ENCODE results near the gene LRMDA.

Gene LRMDA

DNA sequence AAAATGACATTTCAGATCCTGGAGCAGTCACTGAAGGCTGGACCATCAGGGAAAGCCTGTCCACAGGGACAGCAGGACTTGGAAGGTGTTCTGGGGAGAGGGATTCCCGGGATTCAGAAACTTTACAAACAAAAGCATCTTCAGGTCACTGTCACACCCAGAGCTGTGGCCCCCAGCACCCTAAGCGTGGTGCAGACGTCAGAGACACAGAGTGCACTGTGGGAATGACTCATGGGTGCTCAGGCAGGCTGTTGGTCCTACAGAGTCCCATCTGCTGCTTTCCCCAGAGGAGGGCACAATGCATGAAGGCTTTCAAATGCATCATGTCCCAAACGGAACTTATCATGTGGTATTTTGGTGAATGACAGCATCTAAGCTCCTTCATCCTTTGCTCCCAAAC is 13.1 kb upstream of the LRMDA start:
- in situ Hi-C loops (cut with HindIII; ENCODE audit: low sequenced_read_pairs): loop anchor here (10.0 kb wide), 1 partner anchor 887 kb away; no protein-coding TSS in a partner anchor

DNA sequence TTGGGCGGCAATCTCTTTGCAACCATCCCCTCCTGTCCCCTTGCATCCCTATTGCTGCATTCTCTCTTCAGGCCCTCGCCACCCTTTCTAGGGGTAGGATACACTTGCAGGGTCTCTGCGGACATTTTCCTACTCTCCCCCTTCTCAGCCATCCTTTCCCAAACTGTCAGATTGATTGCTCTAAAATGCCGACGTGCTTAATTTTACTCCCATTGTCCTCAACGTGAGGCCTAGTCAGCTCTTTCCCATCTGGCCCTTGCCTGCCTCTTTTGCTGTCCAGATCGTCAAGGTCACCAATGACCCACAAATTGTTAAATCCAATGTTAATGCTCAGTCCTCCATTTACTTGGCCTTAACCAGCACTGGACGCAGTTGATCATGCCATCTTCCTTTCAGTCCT is 12.7 kb upstream of the LRMDA start:
- in situ Hi-C loops (cut with HindIII; ENCODE audit: low sequenced_read_pairs): loop anchor here (10.0 kb wide), 1 partner anchor 886 kb away; no protein-coding TSS in a partner anchor

GRCh38 chr10:75422913-75423312 is 8.5 kb upstream of the LRMDA start:
- in situ Hi-C loops (cut with HindIII; ENCODE audit: low sequenced_read_pairs): no loop called here

GRCh38 chr10:75424571-75424970 is 6.9 kb upstream of the LRMDA start:
- in situ Hi-C loops (cut with HindIII; ENCODE audit: low sequenced_read_pairs): no loop called here

DNA sequence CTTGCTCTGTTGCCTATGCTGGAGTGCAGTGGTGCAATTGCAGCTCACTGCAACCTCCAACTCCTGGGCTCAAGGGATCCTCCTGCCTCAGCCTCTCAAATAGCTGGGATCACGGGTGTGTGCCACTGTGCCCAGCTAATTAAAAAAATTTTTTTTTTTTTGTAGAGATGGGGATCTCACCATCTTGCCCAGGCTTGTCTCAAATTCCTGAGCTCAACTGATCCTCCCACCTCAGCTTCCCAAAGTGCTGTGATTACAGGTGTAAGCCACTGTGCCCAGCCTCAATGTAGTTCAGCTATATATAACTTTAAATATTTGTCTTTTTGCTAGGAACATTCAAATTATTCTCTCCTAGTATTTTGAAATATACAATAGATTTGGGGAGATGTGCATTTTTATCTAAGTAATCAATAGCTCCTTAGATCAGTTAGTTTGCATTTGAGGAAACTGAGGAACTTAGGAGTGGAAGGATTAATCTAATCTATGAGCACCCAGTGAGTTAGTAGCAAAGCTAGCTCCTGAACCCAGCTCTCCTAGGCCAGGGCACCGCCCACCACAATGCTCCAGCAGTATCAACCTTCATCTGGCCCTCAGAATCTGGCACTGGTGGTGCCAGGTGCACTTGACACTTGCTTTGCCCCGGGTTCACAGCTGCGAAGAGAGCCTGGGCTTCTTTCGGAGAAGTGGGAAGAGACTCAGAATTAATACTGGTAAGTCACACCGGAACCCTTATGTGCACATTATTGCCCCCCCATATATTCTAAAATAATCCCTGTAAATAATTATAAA is 5.9 kb upstream of the LRMDA start:
- in situ Hi-C loops (cut with HindIII; ENCODE audit: low sequenced_read_pairs): no loop called here

GRCh38 chr10:75426880-75427279 is 4.5 kb upstream of the LRMDA start:
- in situ Hi-C loops (cut with HindIII; ENCODE audit: low sequenced_read_pairs): no loop called here

DNA sequence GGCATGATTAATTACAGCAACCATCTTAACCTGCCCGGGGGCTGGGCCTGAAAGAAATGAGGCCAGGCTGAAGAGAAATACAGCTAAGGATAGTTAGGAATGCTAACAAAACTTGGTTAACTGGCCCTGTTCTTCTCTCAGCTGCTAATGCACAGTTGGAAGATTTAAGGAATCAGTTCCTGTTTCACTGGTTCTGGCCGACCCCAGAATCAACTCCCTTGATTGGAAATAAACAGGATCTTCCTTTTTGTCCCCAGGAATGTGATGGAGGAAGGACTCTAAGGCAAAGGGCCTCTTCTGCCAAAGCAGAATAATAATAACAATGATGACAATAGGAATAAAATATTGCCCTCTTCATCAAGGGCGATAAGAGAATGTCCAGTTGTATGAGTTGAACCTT is 3.5 kb upstream of the LRMDA start:
- in situ Hi-C loops (cut with HindIII; ENCODE audit: low sequenced_read_pairs): no loop called here

DNA sequence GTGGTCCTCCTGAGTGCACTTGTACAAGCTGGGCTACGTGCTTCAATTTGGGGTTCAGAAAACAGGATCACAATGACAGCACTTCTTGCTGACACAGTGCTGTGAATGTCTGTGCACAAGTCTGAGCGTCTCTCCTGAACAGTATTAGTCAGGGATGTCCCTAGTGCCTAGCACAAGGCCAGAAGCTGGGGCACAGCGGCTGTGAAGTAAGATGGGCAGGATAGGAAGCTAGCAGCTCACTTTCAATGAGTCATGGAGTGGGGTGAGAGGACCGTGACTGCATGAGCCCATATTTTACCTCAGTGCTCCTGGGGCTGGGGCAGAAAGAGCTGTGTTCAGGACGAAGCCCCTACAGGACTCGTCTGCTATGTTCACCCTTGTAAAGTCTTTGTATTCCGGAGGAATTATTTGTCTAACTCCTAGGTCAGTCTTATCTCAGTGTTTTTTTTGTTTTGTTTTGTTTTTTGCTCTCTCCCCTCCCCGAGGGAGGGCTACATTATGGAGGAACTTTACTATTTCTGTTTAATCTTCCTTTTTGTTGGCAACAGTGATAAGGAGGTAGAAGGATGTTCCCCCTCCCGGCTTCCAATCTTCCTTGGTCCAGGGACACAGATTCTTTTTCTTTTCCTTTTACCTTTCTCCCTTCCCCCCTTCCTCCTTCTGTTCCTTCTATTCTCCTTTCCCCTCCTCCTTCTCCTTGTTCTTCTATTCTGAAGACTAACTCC is 2.8 kb upstream of the LRMDA start:
- in situ Hi-C loops (cut with HindIII; ENCODE audit: low sequenced_read_pairs): no loop called here

DNA sequence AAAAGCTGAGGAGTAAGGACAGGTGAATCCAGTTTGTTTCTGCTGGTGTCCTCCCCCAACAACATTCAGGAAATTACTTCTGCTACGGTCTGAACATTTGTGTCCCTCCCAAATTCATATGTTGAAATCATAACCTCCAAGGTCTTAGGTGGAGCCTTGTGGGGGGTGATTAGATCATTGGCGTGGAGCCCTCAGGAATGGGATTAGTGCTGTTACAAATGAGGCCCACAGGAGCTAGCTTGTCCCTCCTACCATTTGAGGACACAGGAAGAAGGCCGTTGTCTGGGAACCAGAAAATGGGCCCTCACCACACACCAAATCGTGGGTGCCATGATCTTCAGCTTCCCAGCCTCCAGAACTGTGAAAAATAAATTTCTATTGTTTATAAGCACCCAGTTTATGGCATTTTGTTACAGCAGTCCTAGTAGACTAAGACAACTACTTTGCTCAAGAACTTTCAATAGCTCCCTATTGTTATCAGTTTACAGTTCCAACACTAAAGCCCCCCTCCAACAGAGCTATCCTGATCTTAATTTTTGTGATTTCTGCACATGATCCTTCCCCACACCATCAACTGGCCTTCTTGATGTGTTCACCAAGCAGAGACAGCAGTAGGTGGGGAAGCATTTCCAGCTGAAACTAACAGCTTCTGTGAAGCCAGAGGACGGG is 2.1 kb upstream of the LRMDA start:
- in situ Hi-C loops (cut with HindIII; ENCODE audit: low sequenced_read_pairs): no loop called here

- in situ Hi-C loops (cut with HindIII; ENCODE audit: low sequenced_read_pairs): no loop called here
Observed at GRCh38 chr10:75430000-75430763, 1.2 kb upstream of the LRMDA start.

- in situ Hi-C loops (cut with HindIII; ENCODE audit: low sequenced_read_pairs): no loop called here
Observed at GRCh38 chr10:75432176-75432575, 752 bp downstream of the LRMDA start.

DNA sequence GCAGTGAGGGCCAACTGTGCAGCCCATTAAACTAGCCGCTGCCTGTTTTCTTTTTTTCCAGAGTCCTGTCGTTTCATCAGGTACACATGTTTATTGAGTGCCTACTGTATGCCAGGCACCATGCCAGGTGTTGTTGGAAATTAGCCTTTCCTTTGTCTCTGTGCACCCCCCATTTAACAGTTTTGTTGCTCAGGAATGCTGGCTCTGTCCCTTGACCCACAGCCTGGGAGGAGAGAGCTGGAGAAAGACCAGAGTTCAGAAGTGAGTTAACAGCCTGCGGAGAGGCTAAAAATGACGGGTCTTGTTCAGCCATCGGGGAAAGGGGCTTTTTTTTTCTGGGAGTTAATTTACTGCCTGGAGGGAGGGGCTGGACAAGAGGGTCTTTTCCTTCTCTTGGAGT is 1.3 kb downstream of the LRMDA start:
- in situ Hi-C loops (cut with HindIII; ENCODE audit: low sequenced_read_pairs): no loop called here

DNA sequence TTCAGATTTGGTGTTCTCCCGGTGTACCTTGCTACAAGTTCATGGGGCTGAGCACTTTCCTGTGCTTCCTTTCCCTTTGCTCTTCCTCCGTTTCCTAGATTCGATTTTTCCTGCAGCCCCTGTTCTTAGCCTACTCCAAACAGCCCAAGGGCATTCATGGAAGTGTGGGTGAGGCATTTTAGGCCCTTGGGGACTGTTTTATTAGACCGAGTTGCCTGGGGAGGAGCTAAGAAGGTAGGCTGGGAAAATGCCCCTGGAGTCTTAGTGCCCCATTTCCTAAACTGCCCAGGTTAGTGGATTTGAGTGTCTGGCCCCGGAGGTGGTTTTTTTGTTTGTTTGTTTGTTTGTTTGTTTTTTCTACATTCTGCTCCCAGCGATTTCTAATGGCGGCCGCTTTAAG is 1.8 kb downstream of the LRMDA start:
- in situ Hi-C loops (cut with HindIII; ENCODE audit: low sequenced_read_pairs): no loop called here

- in situ Hi-C loops (cut with HindIII; ENCODE audit: low sequenced_read_pairs): no loop called here
Observed at GRCh38 chr10:75434291-75434690, 2.9 kb downstream of the LRMDA start.

DNA sequence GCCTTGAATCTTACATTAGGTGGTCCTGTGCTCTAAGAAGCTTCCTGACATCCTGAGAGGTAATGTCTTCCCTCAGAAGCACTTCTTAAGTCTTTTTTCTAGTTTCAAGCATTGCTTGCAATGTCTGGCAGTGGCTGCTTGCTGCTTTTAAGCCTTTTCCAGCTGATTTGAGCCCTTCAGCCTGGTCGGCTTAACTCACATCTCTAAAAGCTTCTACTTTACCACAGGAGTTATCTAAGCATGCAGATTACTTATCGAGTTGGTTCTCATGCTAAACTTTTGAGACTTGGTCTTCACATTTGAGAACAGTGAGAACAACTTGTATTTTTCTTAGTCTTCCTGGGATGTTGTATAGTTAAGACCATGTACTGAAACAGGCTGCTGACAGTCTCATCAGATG is 3.9 kb downstream of the LRMDA start:
- in situ Hi-C loops (cut with HindIII; ENCODE audit: low sequenced_read_pairs): no loop called here

DNA sequence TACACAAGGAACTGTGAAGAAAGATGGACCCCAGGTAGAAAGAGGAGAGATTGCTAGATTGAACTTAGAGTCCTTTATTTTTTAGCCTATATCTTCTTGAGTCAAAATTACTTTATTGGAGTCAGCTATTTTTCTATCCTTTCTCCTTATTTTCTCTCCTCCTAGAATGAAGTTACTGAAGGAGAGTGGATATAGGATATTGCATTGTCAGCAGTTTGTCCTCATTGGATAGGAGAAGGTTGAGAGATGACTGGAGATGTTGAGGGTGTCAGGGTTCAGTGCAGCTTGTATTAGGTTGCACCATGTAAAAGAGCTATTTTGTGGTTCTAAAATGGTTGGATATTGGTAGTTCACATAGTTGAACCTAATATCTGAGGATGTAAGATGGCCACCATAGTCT is 5.5 kb downstream of the LRMDA start:
- in situ Hi-C loops (cut with HindIII; ENCODE audit: low sequenced_read_pairs): no loop called here

GRCh38 chr10:75437693-75438092 is 6.3 kb downstream of the LRMDA start:
- in situ Hi-C loops (cut with HindIII; ENCODE audit: low sequenced_read_pairs): no loop called here

GRCh38 chr10:75438275-75438674 is 6.9 kb downstream of the LRMDA start:
- in situ Hi-C loops (cut with HindIII; ENCODE audit: low sequenced_read_pairs): no loop called here

GRCh38 chr10:75439811-75440210 is 8.4 kb downstream of the LRMDA start:
- in situ Hi-C loops (cut with HindIII; ENCODE audit: low sequenced_read_pairs): no loop called here

DNA sequence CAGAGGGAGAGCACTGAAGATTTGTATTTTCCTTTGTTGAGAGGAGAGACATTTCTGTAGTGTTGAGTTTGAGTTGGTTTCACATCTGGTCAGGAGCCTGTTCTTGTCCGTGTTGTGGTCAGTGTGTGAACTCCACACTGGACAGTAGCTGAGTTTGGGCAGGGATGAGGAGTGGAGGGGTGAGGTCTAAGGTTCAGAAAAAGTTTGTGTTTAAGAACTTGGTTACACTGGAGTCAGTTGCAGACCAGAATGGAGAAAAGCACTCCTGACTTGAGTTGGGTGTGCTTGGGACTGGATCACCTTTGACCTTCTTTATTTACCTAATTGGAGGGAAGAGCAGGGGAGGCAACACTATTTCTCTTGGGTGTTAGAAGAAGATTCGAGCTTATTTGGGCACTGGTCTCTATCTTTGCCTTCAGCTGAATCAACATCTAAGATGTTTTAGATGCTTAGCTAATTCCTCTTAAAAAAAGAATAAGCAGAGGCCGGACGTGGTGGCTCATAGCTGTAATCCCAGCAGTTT is 8.9 kb downstream of the LRMDA start:
- in situ Hi-C loops (cut with HindIII; ENCODE audit: low sequenced_read_pairs): no loop called here

DNA sequence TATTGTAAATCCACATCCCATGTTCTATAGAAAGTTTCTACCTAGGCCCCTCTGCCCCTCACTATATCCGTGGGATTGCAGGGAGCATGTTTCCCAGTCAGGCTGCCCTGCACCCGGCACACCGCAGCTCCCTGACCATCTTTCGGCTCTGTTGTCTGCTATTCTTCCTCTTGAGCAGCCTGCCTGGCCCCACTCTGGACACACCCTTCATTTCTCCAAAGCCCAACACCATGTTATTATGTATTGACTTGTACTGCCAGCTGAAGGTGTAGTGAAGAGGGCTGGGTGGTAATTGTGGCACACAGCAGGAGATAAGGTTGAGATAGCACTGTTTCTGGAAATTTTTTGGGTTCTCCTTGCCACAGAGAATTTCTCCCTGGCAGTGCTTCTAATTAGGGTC is 9.8 kb downstream of the LRMDA start:
- in situ Hi-C loops (cut with HindIII; ENCODE audit: low sequenced_read_pairs): no loop called here
